K562 (cell line): ENCODE data around the gene ABT1. TPM values are rescaled to one million over a fixed set of nuclear protein-coding genes. Genes with fewer than 3 reads are reported as not detected.

Source experiments
- CHCHD3 ChIP-seq: fragments of 250-450 bp; sonication (Bioruptor Pico); IDR thresholded peaks from 2 replicates; pipeline ENCODE4 v2.1.2; 2022; ENCODE audit warnings: mild to moderate bottlenecking
- EP400 ChIP-seq: fragments of 450-650 bp; IDR thresholded peaks from 2 replicates; pipeline ENCODE4 v1.6.1; 2017; ENCODE audit warnings: antibody characterized with exemption, mild to moderate bottlenecking, moderate library complexity
- ETV6 ChIP-seq, 3 experiments: fragments of 150-350 bp in 1 of 3; sonication (generic) in 1 of 3; formaldehyde crosslinking in 1 of 3; IDR thresholded peaks; 2 replicates each; pipeline versions ENCODE4 v1.6.1 to v1.8.0; 2014 to 2022; ENCODE audit warnings: borderline replicate concordance in 2 of 3, low read depth in 2 of 3, antibody characterized with exemption in 1 of 3, low read length in 1 of 3, mild to moderate bottlenecking in 1 of 3, missing genetic modification reagents in 1 of 3
- FOS ChIP-seq: IDR thresholded peaks from 3 replicates; pipeline ENCODE4 v1.6.1; 2011; ENCODE audit not compliant: insufficient read length; ENCODE audit errors: extremely low read depth
- GTF2E2 ChIP-seq: fragments of 200-800 bp; sonication (Bioruptor generic); IDR thresholded peaks from 2 replicates; pipeline ENCODE4 v1.6.1; 2016; ENCODE audit warnings: missing genetic modification characterization, missing compliant biosample characterization
- HDAC6 ChIP-seq: IDR thresholded peaks from 2 replicates; pipeline ENCODE4 v1.6.1; 2012; ENCODE audit warnings: low read depth, mild to moderate bottlenecking, control low read depth, inconsistent platforms, low read length, moderate library complexity
- ILK ChIP-seq: fragments of 450-650 bp; IDR thresholded peaks from 2 replicates; pipeline ENCODE4 v1.6.1; 2016; ENCODE audit warnings: missing genetic modification characterization, low read depth, mild to moderate bottlenecking, missing compliant biosample characterization, moderate library complexity, borderline replicate concordance
- KDM2B ChIP-seq: fragments of 250-450 bp; sonication (Bioruptor Pico); IDR thresholded peaks from 2 replicates; pipeline ENCODE4 v1.8.0; 2021; ENCODE audit warnings: mild to moderate bottlenecking, moderate library complexity
- NR1H2 ChIP-seq: sonication (generic); formaldehyde crosslinking; IDR thresholded peaks from 2 replicates; pipeline ENCODE4 v1.4.0; 2020; ENCODE audit warnings: mild to moderate bottlenecking, missing genetic modification reagents
- POLR3A ChIP-seq: IDR thresholded peaks from 2 replicates; pipeline ENCODE4 v1.6.1; 2011; ENCODE audit warnings: borderline replicate concordance, mild to moderate bottlenecking, moderate library complexity; ENCODE audit not compliant: insufficient read length, insufficient read depth; ENCODE audit errors: extremely low read depth
- RBM17 ChIP-seq: fragments of 200-400 bp; formaldehyde crosslinking; IDR thresholded peaks from 2 replicates; pipeline ENCODE4 v1.6.1; 2017; ENCODE audit warnings: low read depth, mild to moderate bottlenecking, low read length, borderline replicate concordance
- TAL1 ChIP-seq: fragments of 450-650 bp; IDR thresholded peaks from 2 replicates; pipeline ENCODE4 v1.6.1; 2016; ENCODE audit warnings: mild to moderate bottlenecking
- TCFL5 ChIP-seq: fragments of 250-450 bp; sonication (Bioruptor Pico); conservative IDR thresholded peaks from 2 replicates; pipeline ENCODE4 v1.6.1; 2021; ENCODE audit warnings: mild to moderate bottlenecking, moderate library complexity, matching md5 sums
- U2AF2 ChIP-seq: fragments of 200-400 bp; formaldehyde crosslinking; optimal IDR thresholded peaks from 2 replicates; pipeline ENCODE3; 2017; ENCODE audit warnings: low read depth, mild to moderate bottlenecking, low read length
- ZNF140 ChIP-seq: fragments of 250-450 bp; sonication (Bioruptor Pico); IDR thresholded peaks from 2 replicates; pipeline ENCODE4 v1.8.0; 2021; ENCODE audit warnings: moderate library complexity, mild to moderate bottlenecking, inconsistent platforms
- polyA plus RNA-seq, 8 experiments: library from polyadenylated mRNA; depleted of rRNA in 4 of 8; stranded (reverse) in 5 of 8; unstranded in 3 of 8; fragments of >200 nt; fragmentation: Nextera tagmentation in 2 of 8; fragmentation: Illumina TruSeq in 1 of 8; extraction: Ambion mirVana in 2 of 8; extraction: Trizol in 1 of 8; gene quantifications; 2 replicates each; pipeline versions ENCODE4 v1.2.1 to v1.2.3, GENCODE V29; 2011 to 2014; ENCODE audit warnings: inconsistent platforms in 1 of 8, missing spikeins in 1 of 8
- total RNA-seq, 7 experiments: library from RNA; depleted of rRNA in 6 of 7; stranded (reverse); fragments of >200 nt in 6 of 7; fragmentation: Illumina TruSeq in 2 of 7; extraction: Trizol in 2 of 7; gene quantifications; 2 replicates each; pipeline versions ENCODE4 v1.2.1 to v1.2.3, GENCODE V29; 2011 to 2021; ENCODE audit warnings: low replicate concordance in 1 of 7
- TF ChIP-seq, protein P1 (sequence below): fragments of 450-650 bp; IDR thresholded peaks from 2 replicates; pipeline ENCODE4 v1.6.1; 2018; ENCODE audit not compliant: partially characterized antibody
- TF ChIP-seq, protein P2 (sequence below): fragments of 250-450 bp; sonication (Bioruptor Pico); IDR thresholded peaks from 2 replicates; pipeline ENCODE4 v1.6.1; 2021; ENCODE audit warnings: mild to moderate bottlenecking
- TF ChIP-seq, protein P3 (sequence below): conservative IDR thresholded peaks from 2 replicates; pipeline ENCODE4 v1.6.1; 2011; ENCODE audit warnings: low read depth, mild to moderate bottlenecking, low read length; ENCODE audit not compliant: control insufficient read depth
- TF ChIP-seq, protein P4 (sequence below): sonication (generic); formaldehyde crosslinking; IDR thresholded peaks from 2 replicates; pipeline ENCODE4 v1.8.0; 2022; ENCODE audit warnings: mild to moderate bottlenecking, missing genetic modification reagents, borderline replicate concordance

Gene ABT1
- total and polyA plus RNA-seq, 9 of the 15 experiments (the other 6 are each of a cell fraction or from before 2014, with no cell fraction given), result 8.8 to 52.7 (median 40.7) TPM

DNA sequence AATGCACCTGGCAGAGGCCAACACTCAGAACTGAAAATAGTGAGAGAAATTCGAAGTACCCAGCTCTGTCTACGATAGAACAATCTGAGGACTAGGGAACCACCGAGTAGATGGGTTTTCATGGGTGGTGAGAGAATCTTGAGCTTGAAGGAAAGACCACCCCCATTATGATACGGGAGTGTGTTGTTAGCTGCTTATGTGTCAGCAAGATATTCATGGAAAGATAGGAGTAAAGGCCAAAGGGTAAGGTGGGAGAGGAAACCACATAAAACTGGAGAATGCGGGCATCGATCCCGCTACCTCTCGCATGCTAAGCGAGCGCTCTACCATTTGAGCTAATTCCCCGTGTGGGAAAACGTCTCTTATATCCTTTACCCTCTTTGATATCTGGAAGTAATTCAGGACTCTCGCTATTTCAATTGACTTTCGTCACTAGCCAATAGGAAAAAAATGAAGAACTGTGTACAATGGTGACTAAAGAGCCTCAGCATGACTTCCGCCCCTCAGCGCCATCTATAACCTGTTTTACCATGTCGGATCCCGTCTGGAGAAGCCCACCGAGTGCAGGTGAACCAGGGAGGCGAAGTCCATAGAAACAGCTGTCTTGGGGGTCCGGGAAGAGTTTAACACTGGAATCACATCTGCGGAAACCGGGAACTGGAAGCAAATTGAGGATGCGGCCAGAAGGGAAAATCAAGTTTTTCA is 25.0 kb upstream of the ABT1 start (continued):
- TF ChIP-seq, protein P1, sequence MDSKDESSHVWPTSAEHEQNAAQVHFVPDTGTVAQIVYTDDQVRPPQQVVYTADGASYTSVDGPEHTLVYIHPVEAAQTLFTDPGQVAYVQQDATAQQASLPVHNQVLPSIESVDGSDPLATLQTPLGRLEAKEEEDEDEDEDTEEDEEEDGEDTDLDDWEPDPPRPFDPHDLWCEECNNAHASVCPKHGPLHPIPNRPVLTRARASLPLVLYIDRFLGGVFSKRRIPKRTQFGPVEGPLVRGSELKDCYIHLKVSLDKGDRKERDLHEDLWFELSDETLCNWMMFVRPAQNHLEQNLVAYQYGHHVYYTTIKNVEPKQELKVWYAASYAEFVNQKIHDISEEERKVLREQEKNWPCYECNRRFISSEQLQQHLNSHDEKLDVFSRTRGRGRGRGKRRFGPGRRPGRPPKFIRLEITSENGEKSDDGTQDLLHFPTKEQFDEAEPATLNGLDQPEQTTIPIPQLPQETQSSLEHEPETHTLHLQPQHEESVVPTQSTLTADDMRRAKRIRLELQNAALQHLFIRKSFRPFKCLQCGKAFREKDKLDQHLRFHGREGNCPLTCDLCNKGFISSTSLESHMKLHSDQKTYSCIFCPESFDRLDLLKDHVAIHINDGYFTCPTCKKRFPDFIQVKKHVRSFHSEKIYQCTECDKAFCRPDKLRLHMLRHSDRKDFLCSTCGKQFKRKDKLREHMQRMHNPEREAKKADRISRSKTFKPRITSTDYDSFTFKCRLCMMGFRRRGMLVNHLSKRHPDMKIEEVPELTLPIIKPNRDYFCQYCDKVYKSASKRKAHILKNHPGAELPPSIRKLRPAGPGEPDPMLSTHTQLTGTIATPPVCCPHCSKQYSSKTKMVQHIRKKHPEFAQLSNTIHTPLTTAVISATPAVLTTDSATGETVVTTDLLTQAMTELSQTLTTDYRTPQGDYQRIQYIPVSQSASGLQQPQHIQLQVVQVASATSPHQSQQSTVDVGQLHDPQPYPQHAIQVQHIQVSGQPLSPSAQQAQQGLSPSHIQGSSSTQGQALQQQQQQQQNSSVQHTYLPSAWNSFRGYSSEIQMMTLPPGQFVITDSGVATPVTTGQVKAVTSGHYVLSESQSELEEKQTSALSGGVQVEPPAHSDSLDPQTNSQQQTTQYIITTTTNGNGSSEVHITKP, result peak; percentile 83
- TF ChIP-seq, protein P2, sequence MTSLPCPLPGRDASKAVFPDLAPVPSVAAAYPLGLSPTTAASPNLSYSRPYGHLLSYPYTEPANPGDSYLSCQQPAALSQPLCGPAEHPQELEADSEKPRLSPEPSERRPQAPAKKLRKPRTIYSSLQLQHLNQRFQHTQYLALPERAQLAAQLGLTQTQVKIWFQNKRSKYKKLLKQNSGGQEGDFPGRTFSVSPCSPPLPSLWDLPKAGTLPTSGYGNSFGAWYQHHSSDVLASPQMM (CRISPR knock-in tag), result no peak
- TF ChIP-seq, protein P3, sequence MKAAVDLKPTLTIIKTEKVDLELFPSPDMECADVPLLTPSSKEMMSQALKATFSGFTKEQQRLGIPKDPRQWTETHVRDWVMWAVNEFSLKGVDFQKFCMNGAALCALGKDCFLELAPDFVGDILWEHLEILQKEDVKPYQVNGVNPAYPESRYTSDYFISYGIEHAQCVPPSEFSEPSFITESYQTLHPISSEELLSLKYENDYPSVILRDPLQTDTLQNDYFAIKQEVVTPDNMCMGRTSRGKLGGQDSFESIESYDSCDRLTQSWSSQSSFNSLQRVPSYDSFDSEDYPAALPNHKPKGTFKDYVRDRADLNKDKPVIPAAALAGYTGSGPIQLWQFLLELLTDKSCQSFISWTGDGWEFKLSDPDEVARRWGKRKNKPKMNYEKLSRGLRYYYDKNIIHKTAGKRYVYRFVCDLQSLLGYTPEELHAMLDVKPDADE, result peak; percentile 89
- TF ChIP-seq ETV6 (IDR thresholded peaks at IDR 0.05; ENCODE audit: borderline replicate concordance in 1 of 2, low read depth in 2 of 2, low read length in 1 of 2) (peak; percentile 53 to 61; a peak in 2 of 4 replicates), ETV6 (CRISPR knock-in tag; IDR thresholded peaks at IDR 0.05; ENCODE audit: borderline replicate concordance) (0 out of 2 replicates have a peak, but pooled peaks have one; percentile 49), CHCHD3 (CRISPR knock-in tag) (no peak), ILK (no peak), KDM2B (CRISPR knock-in tag) (0 out of 2 replicates have a peak, but pooled peaks have one; percentile 13), GTF2E2 (no peak), TAL1 (peak; percentile 19; the same call in 1 of the 2 replicates), FOS (peak; percentile 53), ZNF140 (CRISPR knock-in tag) (no peak), U2AF2 (no peak), POLR3A (peak; percentile 97), RBM17 (no peak), NR1H2 (CRISPR knock-in tag) (no peak; the same call in 1 of the 2 replicates), TCFL5 (CRISPR knock-in tag) (no peak; the same call in 1 of the 2 replicates), HDAC6 (no peak), EP400 (peak; percentile 74)
- TF ChIP-seq, protein P4, sequence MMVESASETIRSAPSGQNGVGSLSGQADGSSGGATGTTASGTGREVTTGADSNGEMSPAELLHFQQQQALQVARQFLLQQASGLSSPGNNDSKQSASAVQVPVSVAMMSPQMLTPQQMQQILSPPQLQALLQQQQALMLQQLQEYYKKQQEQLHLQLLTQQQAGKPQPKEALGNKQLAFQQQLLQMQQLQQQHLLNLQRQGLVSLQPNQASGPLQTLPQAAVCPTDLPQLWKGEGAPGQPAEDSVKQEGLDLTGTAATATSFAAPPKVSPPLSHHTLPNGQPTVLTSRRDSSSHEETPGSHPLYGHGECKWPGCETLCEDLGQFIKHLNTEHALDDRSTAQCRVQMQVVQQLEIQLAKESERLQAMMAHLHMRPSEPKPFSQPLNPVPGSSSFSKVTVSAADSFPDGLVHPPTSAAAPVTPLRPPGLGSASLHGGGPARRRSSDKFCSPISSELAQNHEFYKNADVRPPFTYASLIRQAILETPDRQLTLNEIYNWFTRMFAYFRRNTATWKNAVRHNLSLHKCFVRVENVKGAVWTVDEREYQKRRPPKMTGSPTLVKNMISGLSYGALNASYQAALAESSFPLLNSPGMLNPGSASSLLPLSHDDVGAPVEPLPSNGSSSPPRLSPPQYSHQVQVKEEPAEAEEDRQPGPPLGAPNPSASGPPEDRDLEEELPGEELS (CRISPR knock-in tag), result peak; percentile 66
